IPS-15b (cell line): ENCODE data around the gene RPS5.
"Not testable (repeated sequence)": the region's sequence is repeated elsewhere in the genome, so short reads cannot be mapped to it uniquely, and the experiment has no call there.

ENCODE experiments used
- H3K27me3 ChIP-seq: one replicate; pipeline ENCODE4 v1.6.1; 2013; ENCODE audit warnings: low read length; ENCODE audit not compliant: control insufficient read depth, insufficient read depth
- H3K36me3 ChIP-seq: one replicate; pipeline ENCODE4 v1.6.1; 2013; ENCODE audit warnings: low read length; ENCODE audit not compliant: control insufficient read depth, insufficient read depth
- H3K4me1 ChIP-seq: one replicate; pipeline ENCODE4 v1.6.1; 2013; ENCODE audit warnings: mild to moderate bottlenecking, low read length; ENCODE audit not compliant: control insufficient read depth, insufficient read depth
- H3K4me3 ChIP-seq: one replicate; pipeline ENCODE4 v1.5.1; 2013; ENCODE audit warnings: low read depth, low read length
- H3K9ac ChIP-seq: one replicate; pipeline ENCODE4 v1.6.1; 2013; ENCODE audit warnings: low read depth, mild to moderate bottlenecking, low read length
- H3K9me3 ChIP-seq: one replicate; pipeline ENCODE4 v1.6.1; 2013; ENCODE audit warnings: mild to moderate bottlenecking, low read length; ENCODE audit not compliant: control insufficient read depth, insufficient read depth

RPS5 gene

GRCh38 chr19:58386576-58387337, at the start of gene RPS5:
TSS of gene RPS5 (plus strand) at chr19:58387269. CDS start at chr19:58388138, 869 bp downstream.
- Histone ChIP-seq H3K4me1 (peaks cover 5% of the 10 kb centered on the region), H3K36me3 (peaks cover 31% of the 10 kb centered on the region), H3K9me3 (no peaks in the 10 kb centered on the region), H3K4me3 (peak within 1 kb of the TSS; percentile 98), H3K27me3 (no peaks in the 10 kb centered on the region), H3K9ac (peak within 1 kb of the TSS; percentile 92)

- Histone ChIP-seq H3K4me3 (no peak overlapping the region), H3K9me3 (no peaks in the 10 kb centered on the region), H3K36me3 (peaks cover 4% of the 10 kb centered on the region), H3K9ac (no peak overlapping the region), H3K27me3 (no peaks in the 10 kb centered on the region), H3K4me1 (no peaks in the 10 kb centered on the region)
These were observed 48.7 kb upstream of the RPS5 start for GRCh38 chr19:58338336-58338735.

- Histone ChIP-seq H3K36me3 (peaks cover 4% of the 10 kb centered on the region), H3K27me3 (no peaks in the 10 kb centered on the region), H3K4me1 (no peaks in the 10 kb centered on the region)
These were observed 48.1 kb upstream of the RPS5 start for GRCh38 chr19:58338825-58339558.

GRCh38 chr19:58345558-58345957, 41.5 kb upstream of the RPS5 start:
- Histone ChIP-seq H3K36me3 (no peaks in the 10 kb centered on the region), H3K4me1 (no peaks in the 10 kb centered on the region), H3K27me3 (peaks cover 7% of the 10 kb centered on the region), H3K4me3 (no peak overlapping the region), H3K9ac (no peak overlapping the region), H3K9me3 (no peaks in the 10 kb centered on the region)

More at GRCh38 chr19:58338825-58339558, 48.1 kb upstream of the RPS5 start:
- H3K9ac ChIP-seq, result no peak overlapping the region
- H3K4me3 ChIP-seq, result no peak overlapping the region
- no peaks in the 10 kb centered on the region for H3K9me3 ChIP-seq

GRCh38 chr19:58346961-58347929, 39.8 kb upstream of the RPS5 start:
- Histone ChIP-seq H3K27me3 (peaks cover 7% of the 10 kb centered on the region), H3K4me1 (no peaks in the 10 kb centered on the region), H3K36me3 (no peaks in the 10 kb centered on the region), H3K4me3 (peak overlapping the region; percentile 80), H3K9me3 (no peaks in the 10 kb centered on the region), H3K9ac (peak overlapping the region; percentile 66)

- H3K4me3 ChIP-seq, result peak overlapping the region; percentile 71
- H3K9ac ChIP-seq, result peak overlapping the region; percentile 66
- not testable (repeated sequence) for H3K27me3 ChIP-seq, H3K9me3 ChIP-seq, H3K36me3 ChIP-seq, H3K4me1 ChIP-seq
These were observed 39.0 kb upstream of the RPS5 start for GRCh38 chr19:58348080-58348479.

- no peaks in the 10 kb centered on the region for H3K4me1 ChIP-seq
- no peak overlapping the region for H3K4me3 ChIP-seq
- H3K9me3 ChIP-seq, result no peaks in the 10 kb centered on the region
- H3K27me3 ChIP-seq, result peaks cover 7% of the 10 kb centered on the region
- H3K36me3 ChIP-seq, result peaks cover 3% of the 10 kb centered on the region
- H3K9ac ChIP-seq, result no peak overlapping the region
These were observed 37.5 kb upstream of the RPS5 start for GRCh38 chr19:58349590-58349989.

- no peak overlapping the region for H3K4me3 ChIP-seq
- H3K9me3 ChIP-seq, result no peaks in the 10 kb centered on the region
- peaks cover 3% of the 10 kb centered on the region for H3K36me3 ChIP-seq
- H3K9ac ChIP-seq, result no peak overlapping the region
- H3K27me3 ChIP-seq, result peaks cover 7% of the 10 kb centered on the region
- H3K4me1 ChIP-seq, result no peaks in the 10 kb centered on the region
These were observed 36.8 kb upstream of the RPS5 start for GRCh38 chr19:58350001-58350861.

- peaks cover 3% of the 10 kb centered on the region for H3K36me3 ChIP-seq
- H3K4me1 ChIP-seq, result no peaks in the 10 kb centered on the region
- no peak overlapping the region for H3K4me3 ChIP-seq
- no peak overlapping the region for H3K9ac ChIP-seq
- H3K27me3 ChIP-seq, result peaks cover 7% of the 10 kb centered on the region
- H3K9me3 ChIP-seq, result no peaks in the 10 kb centered on the region
These were observed 36.1 kb upstream of the RPS5 start for GRCh38 chr19:58350871-58351557.

GRCh38 chr19:58351558-58351878, 35.6 kb upstream of the RPS5 start:
- peaks cover 3% of the 10 kb centered on the region for H3K36me3 ChIP-seq

More at GRCh38 chr19:58351558-58351878, 35.6 kb upstream of the RPS5 start:
- Histone ChIP-seq H3K9me3 (no peaks in the 10 kb centered on the region), H3K27me3 (peaks cover 6% of the 10 kb centered on the region), H3K9ac (no peak overlapping the region), H3K4me3 (no peak overlapping the region), H3K4me1 (no peaks in the 10 kb centered on the region)
